OCI-M2 (cell line): ENCODE measurements around the gene FOXP1.

Experiments used
- DNase-seq: peaks from one replicate; lab custom pipeline; 2025; ENCODE audit not compliant: unreplicated experiment; lab: John Stamatoyannopoulos, UW

FOXP1 gene

GRCh38 chr3:71160785-71161546 lies 422.6 kb downstream of the FOXP1 start:
- DNase-seq = no peak

- DNase-seq = no peak
Measured at GRCh38 chr3:71156062-71156665, 427.4 kb downstream of the FOXP1 start.

GRCh38 chr3:71154846-71155245 lies 428.7 kb downstream of the FOXP1 start:
- DNase-seq = no peak

GRCh38 chr3:71153713-71154112 lies 429.8 kb downstream of the FOXP1 start:
- no peak for DNase-seq

- no peak for DNase-seq
Measured at GRCh38 chr3:71152892-71153265, 430.6 kb downstream of the FOXP1 start.

GRCh38 chr3:71152039-71152891 lies 431.3 kb downstream of the FOXP1 start:
- no peak for DNase-seq

- no peak for DNase-seq
Measured at GRCh38 chr3:71149959-71150954, 433.3 kb downstream of the FOXP1 start.

GRCh38 chr3:71148455-71149060 lies 435.0 kb downstream of the FOXP1 start:
- DNase-seq = no peak

- DNase-seq = no peak
Measured at GRCh38 chr3:71146673-71147072, 436.9 kb downstream of the FOXP1 start.

- no peak for DNase-seq
Measured at GRCh38 chr3:71145954-71146353, 437.6 kb downstream of the FOXP1 start.

- DNase-seq = no peak
Measured at GRCh38 chr3:71144525-71145253, 438.8 kb downstream of the FOXP1 start.

GRCh38 chr3:71143493-71143892 lies 440.0 kb downstream of the FOXP1 start:
- no peak for DNase-seq

- DNase-seq = no peak
Measured at GRCh38 chr3:71142441-71143161, 440.9 kb downstream of the FOXP1 start.

GRCh38 chr3:71140477-71140876 lies 443.1 kb downstream of the FOXP1 start:
- no peak for DNase-seq

GRCh38 chr3:71139496-71139895 lies 444.0 kb downstream of the FOXP1 start:
- DNase-seq = no peak

- no peak for DNase-seq
Measured at GRCh38 chr3:71138410-71138809, 445.1 kb downstream of the FOXP1 start.

- DNase-seq = no peak
Measured at GRCh38 chr3:71136276-71136675, 447.3 kb downstream of the FOXP1 start.

GRCh38 chr3:71135373-71136088 lies 448.0 kb downstream of the FOXP1 start:
- DNase-seq = no peak
